Osteoblast (primary cell): ENCODE results near the gene ARMC6. TPM values are rescaled to one million over a fixed set of nuclear protein-coding genes. Genes with fewer than 3 reads are reported as not detected.
"Not testable (repeated sequence)": the region's sequence is repeated elsewhere in the genome, so short reads cannot be mapped to it uniquely, and the experiment has no call there.

ENCODE experiments used
- DNase-seq: peaks from one replicate; pipeline ENCODE4 v3.0.0; 2011; ENCODE audit warnings: low spot score, mixed read lengths; ENCODE audit not compliant: insufficient read length; ENCODE audit errors: missing footprints
- H2AFZ ChIP-seq: 2 replicates; pipeline ENCODE4 v1.6.0; 2011; ENCODE audit warnings: mild to moderate bottlenecking, low read length
- H3K27ac ChIP-seq: 2 replicates; pipeline ENCODE4 v1.5.1; 2011; ENCODE audit warnings: mild to moderate bottlenecking, low read depth, low read length, moderate library complexity
- H3K27me3 ChIP-seq: 2 replicates; pipeline ENCODE4 v1.6.0; 2012; ENCODE audit warnings: mild to moderate bottlenecking, control low read depth, inconsistent platforms, low read length, moderate library complexity; ENCODE audit not compliant: insufficient read depth
- H3K36me3 ChIP-seq: 2 replicates; pipeline ENCODE4 v1.5.1; 2011; ENCODE audit warnings: mild to moderate bottlenecking, low read length, control low read depth, moderate library complexity; ENCODE audit not compliant: insufficient read depth
- H3K4me1 ChIP-seq: 2 replicates; pipeline ENCODE4 v1.5.1; 2011; ENCODE audit warnings: mild to moderate bottlenecking, low read length, control low read depth, moderate library complexity; ENCODE audit not compliant: insufficient read depth
- H3K4me2 ChIP-seq: 2 replicates; pipeline ENCODE4 v1.6.0; 2011; ENCODE audit warnings: mild to moderate bottlenecking, low read length; ENCODE audit not compliant: insufficient read depth
- H3K4me3 ChIP-seq: fragments of 200-600 bp; sonication (generic); 3 replicates; pipeline ENCODE4 v1.5.1; 2012; ENCODE audit warnings: mild to moderate bottlenecking, low read length, inconsistent platforms; ENCODE audit not compliant: insufficient read depth
- H3K79me2 ChIP-seq: 2 replicates; pipeline ENCODE4 v1.6.0; 2012; ENCODE audit warnings: mild to moderate bottlenecking, low read length, control low read depth, inconsistent platforms; ENCODE audit not compliant: insufficient read depth
- H3K9me3 ChIP-seq: 2 replicates; pipeline ENCODE4 v1.5.1; 2011; ENCODE audit warnings: low read depth, low read length, control low read depth
- H4K20me1 ChIP-seq: 2 replicates; pipeline ENCODE4 v1.6.0; 2012; ENCODE audit warnings: mild to moderate bottlenecking, low read length, control low read depth; ENCODE audit not compliant: insufficient read depth
- total RNA-seq: library from RNA; depleted of rRNA; stranded (reverse); fragments of >200 nt; gene quantifications from 2 replicates; pipeline ENCODE4 v1.2.3, GENCODE V29; 2012
- TF ChIP-seq, protein P1 (sequence below): IDR thresholded peaks from 2 replicates; pipeline ENCODE4 v1.5.1; 2011; ENCODE audit warnings: mild to moderate bottlenecking, low read depth, low read length, moderate library complexity; ENCODE audit errors: extremely low read depth

The ARMC6 gene
- total RNA-seq, 1 donor: 38.4 TPM

DNA sequence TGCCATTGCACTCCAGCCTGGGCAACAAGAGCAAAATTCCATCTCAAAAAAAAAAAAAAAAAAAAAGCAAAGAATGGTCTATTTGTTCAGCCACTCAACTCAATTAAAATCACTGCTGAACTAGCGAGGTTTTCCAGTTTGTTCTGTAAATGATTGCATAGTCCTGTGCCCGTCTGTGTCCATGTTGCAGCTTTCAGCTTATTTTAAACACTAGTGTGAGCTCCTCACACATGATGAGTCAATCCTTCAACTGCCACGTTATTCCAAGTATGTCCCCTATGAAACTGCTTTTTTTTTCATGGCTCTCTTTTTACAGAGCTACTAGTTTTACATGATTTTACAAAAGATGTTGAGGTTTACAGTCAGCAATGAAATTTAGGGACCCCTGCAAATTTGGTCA is 12.3 kb upstream of the ARMC6 start:
- Histone ChIP-seq H3K4me3 (no peak overlapping the region), H3K36me3 (peaks cover 69% of the 10 kb centered on the region), H3K9me3 (no peaks in the 10 kb centered on the region), H3K79me2 (peaks cover 84% of the 10 kb centered on the region), H3K27me3 (no peaks in the 10 kb centered on the region), H2AFZ (no peak overlapping the region), H3K4me1 (peaks cover 15% of the 10 kb centered on the region), H3K4me2 (peak overlapping the region; percentile 49), H4K20me1 (peaks cover 32% of the 10 kb centered on the region), H3K27ac (peak overlapping the region; percentile 69)
- no peak for DNase-seq
- TF ChIP-seq, protein P1, sequence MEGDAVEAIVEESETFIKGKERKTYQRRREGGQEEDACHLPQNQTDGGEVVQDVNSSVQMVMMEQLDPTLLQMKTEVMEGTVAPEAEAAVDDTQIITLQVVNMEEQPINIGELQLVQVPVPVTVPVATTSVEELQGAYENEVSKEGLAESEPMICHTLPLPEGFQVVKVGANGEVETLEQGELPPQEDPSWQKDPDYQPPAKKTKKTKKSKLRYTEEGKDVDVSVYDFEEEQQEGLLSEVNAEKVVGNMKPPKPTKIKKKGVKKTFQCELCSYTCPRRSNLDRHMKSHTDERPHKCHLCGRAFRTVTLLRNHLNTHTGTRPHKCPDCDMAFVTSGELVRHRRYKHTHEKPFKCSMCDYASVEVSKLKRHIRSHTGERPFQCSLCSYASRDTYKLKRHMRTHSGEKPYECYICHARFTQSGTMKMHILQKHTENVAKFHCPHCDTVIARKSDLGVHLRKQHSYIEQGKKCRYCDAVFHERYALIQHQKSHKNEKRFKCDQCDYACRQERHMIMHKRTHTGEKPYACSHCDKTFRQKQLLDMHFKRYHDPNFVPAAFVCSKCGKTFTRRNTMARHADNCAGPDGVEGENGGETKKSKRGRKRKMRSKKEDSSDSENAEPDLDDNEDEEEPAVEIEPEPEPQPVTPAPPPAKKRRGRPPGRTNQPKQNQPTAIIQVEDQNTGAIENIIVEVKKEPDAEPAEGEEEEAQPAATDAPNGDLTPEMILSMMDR: no peak

- Histone ChIP-seq H3K4me1 (peaks cover 22% of the 10 kb centered on the region), H3K4me2 (no peak overlapping the region), H3K79me2 (peaks cover 84% of the 10 kb centered on the region), H3K27me3 (no peaks in the 10 kb centered on the region), H3K27ac (peak overlapping the region; percentile 4), H3K9me3 (no peaks in the 10 kb centered on the region), H2AFZ (no peak overlapping the region), H3K36me3 (peaks cover 69% of the 10 kb centered on the region), H4K20me1 (peaks cover 29% of the 10 kb centered on the region), H3K4me3 (no peak overlapping the region)
- TF ChIP-seq, protein P1: no peak
- DNase-seq: no peak
Observed at GRCh38 chr19:19022380-19022961, 10.9 kb upstream of the ARMC6 start.

DNA sequence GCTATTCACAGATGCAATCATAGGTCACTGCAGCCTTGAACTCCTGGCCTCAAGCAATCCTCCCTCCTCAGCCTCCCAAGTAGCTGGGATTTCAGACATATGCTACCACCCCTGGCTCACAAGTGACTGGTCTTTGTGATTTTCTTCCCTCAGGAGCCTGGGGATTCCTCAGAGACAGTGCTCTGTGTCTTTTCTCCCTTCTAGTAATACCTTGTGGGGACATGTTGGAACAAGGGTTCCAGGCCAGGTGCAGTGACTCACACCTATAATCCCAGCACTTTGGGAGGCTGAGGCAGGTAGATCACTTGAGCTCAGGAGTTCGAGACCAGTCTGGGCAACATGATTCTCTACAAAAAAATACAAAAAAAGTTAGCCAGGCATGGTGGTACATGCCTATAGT is 10.0 kb upstream of the ARMC6 start:
- not testable (repeated sequence) for H2AFZ ChIP-seq, H3K9me3 ChIP-seq, DNase-seq, H3K4me2 ChIP-seq, H3K27me3 ChIP-seq, H3K4me3 ChIP-seq, H3K27ac ChIP-seq
- Histone ChIP-seq H3K79me2 (peaks cover 84% of the 10 kb centered on the region), H3K36me3 (peaks cover 67% of the 10 kb centered on the region), H4K20me1 (peaks cover 26% of the 10 kb centered on the region), H3K4me1 (peaks cover 22% of the 10 kb centered on the region)

- peaks cover 27% of the 10 kb centered on the region for H4K20me1 ChIP-seq
Observed at GRCh38 chr19:19025861-19026260, 7.5 kb upstream of the ARMC6 start.

More at GRCh38 chr19:19025861-19026260, 7.5 kb upstream of the ARMC6 start:
- Histone ChIP-seq H3K4me1 (peaks cover 19% of the 10 kb centered on the region), H3K79me2 (peaks cover 85% of the 10 kb centered on the region), H3K36me3 (peaks cover 78% of the 10 kb centered on the region), H3K27ac (peak overlapping the region; percentile 60), H2AFZ (no peak overlapping the region), H3K9me3 (no peaks in the 10 kb centered on the region), H3K4me2 (no peak overlapping the region), H3K4me3 (no peak overlapping the region), H3K27me3 (no peaks in the 10 kb centered on the region)
- TF ChIP-seq, protein P1: no peak
- DNase-seq: no peak
